Uterus (tissue), 4 donors: ENCODE measurements around the gene USH1G. TPM values are rescaled to one million over a fixed set of nuclear protein-coding genes. Genes with fewer than 3 reads are reported as not detected.

Source experiments
- DNase-seq, 2 donors: peaks; one replicate each; pipeline ENCODE4 v3.0.0-alpha.2; 2019 to 2020
- H3K27ac ChIP-seq, 2 donors: fragments of 200-600 bp; sonication (generic); 1 replicate in 1 of 2; 2 replicates in 1 of 2; pipeline ENCODE4 v1.5.1; 2016 to 2018
- H3K27me3 ChIP-seq, 2 donors: fragments of 200-600 bp; sonication (generic); one replicate each; pipeline ENCODE4 v1.5.1; 2018 to 2019; ENCODE audit warnings: control low read depth in 1 of 2
- H3K36me3 ChIP-seq, 2 donors: fragments of 200-600 bp; sonication (generic); one replicate each; pipeline ENCODE4 v1.5.1; 2019; ENCODE audit warnings: control low read depth in 1 of 2
- H3K4me1 ChIP-seq, 2 donors: fragments of 200-600 bp; sonication (generic); one replicate each; pipeline ENCODE4 v1.5.1; 2018 to 2019; ENCODE audit warnings: control low read depth in 1 of 2
- H3K4me3 ChIP-seq, 2 donors: fragments of 200-600 bp; sonication (generic); 1 replicate in 1 of 2; 2 replicates in 1 of 2; pipeline ENCODE4 v1.5.1; 2018 to 2019; ENCODE audit warnings: mild to moderate bottlenecking in 1 of 2
- H3K9me3 ChIP-seq, 2 donors: fragments of 200-600 bp; sonication (generic); one replicate each; pipeline ENCODE4 v1.5.1; 2019; ENCODE audit warnings: control low read depth in 1 of 2
- POLR2A ChIP-seq, 2 donors: fragments of 450-650 bp; IDR thresholded peaks; one replicate each; pipeline ENCODE4 v1.6.1; 2016; ENCODE audit warnings: antibody characterized with exemption in 2 of 2, mild to moderate bottlenecking in 1 of 2, moderate library complexity in 1 of 2
- intact Hi-C: fragments of 100-400 bp; cut with DNase I; formaldehyde crosslinking; loops from one replicate; pipeline ENCODE4 v1.15.1; 2023; ENCODE audit warnings: low total_unique reads
- total RNA-seq, 4 donors: library from RNA; depleted of rRNA in 3 of 4; stranded (reverse); fragments of >200 nt in 3 of 4; gene quantifications; one replicate each; pipeline versions ENCODE4 v1.1.0 to v1.2.4, GENCODE V29; 2014 to 2023
- TF ChIP-seq, protein P1 (sequence below), 4 experiments: fragments of 200-600 bp in 2 of 4; fragments of 450-650 bp in 2 of 4; sonication (generic) in 2 of 4; IDR thresholded peaks; one replicate each; pipeline ENCODE4 v1.5.1; 2016 to 2019; ENCODE audit warnings: antibody characterized with exemption in 4 of 4, mild to moderate bottlenecking in 2 of 4, moderate library complexity in 1 of 4
- donor health status: DM: yes; HTN: yes; CAD: no.

Gene USH1G
- total RNA-seq, 4 donors from 2014 or later = 1.5 to 6.1 TPM; not detected in 2

DNA sequence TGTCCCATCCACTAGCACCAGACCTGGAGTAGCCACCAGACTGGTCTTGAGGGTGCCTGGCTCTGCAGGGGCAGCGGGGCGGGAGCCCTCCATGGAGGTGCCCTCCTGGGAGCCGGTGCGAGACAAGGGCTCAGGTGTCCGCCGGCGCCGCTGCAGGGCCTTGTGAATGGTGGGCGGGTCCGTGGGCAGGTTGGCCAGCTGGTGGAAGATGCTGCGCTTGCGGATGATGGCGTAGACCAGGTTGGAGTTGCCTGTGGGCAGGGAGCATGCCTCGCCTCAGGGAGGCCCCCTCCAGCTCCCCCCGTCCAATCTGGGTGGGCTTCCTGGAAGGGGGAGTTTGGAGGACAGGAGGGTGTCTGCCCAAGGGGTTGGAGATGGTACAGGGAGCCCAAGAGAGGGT is 31.1 kb upstream of the USH1G start:
- Histone ChIP-seq H3K36me3 (no peaks in the 10 kb centered on the region), H3K4me1 (no peaks in the 10 kb centered on the region), H3K27ac (no peak overlapping the region), H3K4me3 (no peak overlapping the region), H3K27me3 (no peaks in the 10 kb centered on the region), H3K9me3 (no peaks in the 10 kb centered on the region)
- intact Hi-C loops = loop anchor here (10.0 kb wide), 1 partner anchor 209 kb away; the partner anchor contains the start of gene NHERF1
- no peak for DNase-seq
- no peak for TF ChIP-seq POLR2A (IDR thresholded peaks at IDR 0.05)
- TF ChIP-seq, protein P1, sequence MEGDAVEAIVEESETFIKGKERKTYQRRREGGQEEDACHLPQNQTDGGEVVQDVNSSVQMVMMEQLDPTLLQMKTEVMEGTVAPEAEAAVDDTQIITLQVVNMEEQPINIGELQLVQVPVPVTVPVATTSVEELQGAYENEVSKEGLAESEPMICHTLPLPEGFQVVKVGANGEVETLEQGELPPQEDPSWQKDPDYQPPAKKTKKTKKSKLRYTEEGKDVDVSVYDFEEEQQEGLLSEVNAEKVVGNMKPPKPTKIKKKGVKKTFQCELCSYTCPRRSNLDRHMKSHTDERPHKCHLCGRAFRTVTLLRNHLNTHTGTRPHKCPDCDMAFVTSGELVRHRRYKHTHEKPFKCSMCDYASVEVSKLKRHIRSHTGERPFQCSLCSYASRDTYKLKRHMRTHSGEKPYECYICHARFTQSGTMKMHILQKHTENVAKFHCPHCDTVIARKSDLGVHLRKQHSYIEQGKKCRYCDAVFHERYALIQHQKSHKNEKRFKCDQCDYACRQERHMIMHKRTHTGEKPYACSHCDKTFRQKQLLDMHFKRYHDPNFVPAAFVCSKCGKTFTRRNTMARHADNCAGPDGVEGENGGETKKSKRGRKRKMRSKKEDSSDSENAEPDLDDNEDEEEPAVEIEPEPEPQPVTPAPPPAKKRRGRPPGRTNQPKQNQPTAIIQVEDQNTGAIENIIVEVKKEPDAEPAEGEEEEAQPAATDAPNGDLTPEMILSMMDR (IDR thresholded peaks at IDR 0.05) = no peak

GRCh38 chr17:74953134-74953687 is 30.2 kb upstream of the USH1G start:
- intact Hi-C loops = loop anchor here (10.0 kb wide), 1 partner anchor 208 kb away; the partner anchor contains the start of gene NHERF1
- Histone ChIP-seq H3K27me3 (no peaks in the 10 kb centered on the region), H3K36me3 (no peaks in the 10 kb centered on the region), H3K9me3 (no peaks in the 10 kb centered on the region), H3K4me3 (no peak overlapping the region), H3K4me1 (no peaks in the 10 kb centered on the region), H3K27ac (no peak overlapping the region)
- TF ChIP-seq POLR2A (IDR thresholded peaks at IDR 0.05) = no peak
- TF ChIP-seq, protein P1 (IDR thresholded peaks at IDR 0.05) = no peak
- DNase-seq = no peak

DNA sequence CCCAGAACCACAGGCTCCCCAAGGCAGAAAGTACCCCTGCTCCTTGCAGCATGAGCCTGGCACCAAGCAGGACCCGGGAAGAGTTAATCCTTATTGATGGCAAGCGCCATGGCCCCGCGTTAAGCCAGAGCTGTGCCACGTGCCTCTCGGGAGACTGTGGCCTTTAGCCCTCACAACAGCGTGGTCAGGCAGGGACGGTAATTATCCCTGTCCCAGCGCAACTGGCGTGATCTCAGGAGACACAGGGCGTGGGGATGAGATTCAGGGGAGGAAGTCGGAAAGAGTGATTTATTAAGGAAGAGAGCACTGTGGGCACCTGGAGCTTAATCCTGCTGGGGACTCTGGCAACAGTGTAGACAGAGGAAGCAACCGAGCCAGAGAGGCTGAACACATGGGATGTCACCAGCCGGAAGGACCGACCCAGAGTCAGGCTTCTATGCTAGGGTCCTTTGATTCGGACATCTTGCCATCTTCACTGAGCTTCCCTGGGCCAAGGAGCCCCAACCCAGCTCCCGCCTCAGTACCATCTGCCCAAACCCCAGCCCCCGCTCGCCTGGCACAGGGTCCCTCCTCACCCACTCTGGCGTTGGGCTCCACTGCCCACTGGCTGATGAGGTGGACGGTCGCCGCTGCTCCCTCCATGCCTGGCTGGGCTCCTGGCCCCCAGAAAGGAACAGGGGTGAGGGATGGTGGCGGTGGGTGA is 29.5 kb upstream of the USH1G start:
- Histone ChIP-seq H3K27me3 (no peaks in the 10 kb centered on the region), H3K4me3 (no peak overlapping the region), H3K9me3 (no peaks in the 10 kb centered on the region), H3K36me3 (no peaks in the 10 kb centered on the region), H3K4me1 (no peaks in the 10 kb centered on the region), H3K27ac (no peak overlapping the region)
- intact Hi-C loops = loop anchor here (10.0 kb wide), 1 partner anchor 208 kb away; the partner anchor contains the start of gene NHERF1
- no peak for DNase-seq
- no peak for TF ChIP-seq POLR2A (IDR thresholded peaks at IDR 0.05)

GRCh38 chr17:74951680-74952421 is 28.8 kb upstream of the USH1G start:
- no peak for DNase-seq
- intact Hi-C loops = loop anchor here (10.0 kb wide), 1 partner anchor 207 kb away; the partner anchor contains the start of gene NHERF1
- no peak for TF ChIP-seq POLR2A (IDR thresholded peaks at IDR 0.05)
- TF ChIP-seq, protein P1 (IDR thresholded peaks at IDR 0.05) = no peak
- Histone ChIP-seq H3K27me3 (no peaks in the 10 kb centered on the region), H3K27ac (no peak overlapping the region), H3K9me3 (no peaks in the 10 kb centered on the region), H3K4me1 (no peaks in the 10 kb centered on the region), H3K4me3 (no peak overlapping the region), H3K36me3 (no peaks in the 10 kb centered on the region)

- no peak for TF ChIP-seq POLR2A (IDR thresholded peaks at IDR 0.05)
- TF ChIP-seq, protein P1 (IDR thresholded peaks at IDR 0.05) = no peak
- intact Hi-C loops = loop anchor here (10.0 kb wide), 1 partner anchor 206 kb away; the partner anchor contains the start of gene NHERF1
- no peaks in the 10 kb centered on the region for H3K4me1 ChIP-seq
- H3K27me3 ChIP-seq = no peaks in the 10 kb centered on the region
- H3K9me3 ChIP-seq = no peaks in the 10 kb centered on the region
- no peak overlapping the region for H3K27ac ChIP-seq
- DNase-seq = no peak
- H3K4me3 ChIP-seq = no peak overlapping the region
- no peaks in the 10 kb centered on the region for H3K36me3 ChIP-seq
These were observed 28.0 kb upstream of the USH1G start for GRCh38 chr17:74951065-74951464.
